AG09309 (cell line): ENCODE results near the gene KRT15.

Experiments used
- DNase-seq: peaks from one replicate; pipeline ENCODE4 v3.0.0-alpha.2; 2010; ENCODE audit warnings: low read depth
- H3K4me3 ChIP-seq: 2 replicates; pipeline ENCODE4 v1.5.1; 2011; ENCODE audit warnings: mild to moderate bottlenecking, low read depth, low read length, moderate library complexity; ENCODE audit not compliant: control insufficient read depth
- TF ChIP-seq, protein P1 (sequence below): IDR thresholded peaks from 2 replicates; pipeline ENCODE4 v1.5.1; 2011; ENCODE audit warnings: mild to moderate bottlenecking, low read depth, low read length, inconsistent platforms; ENCODE audit not compliant: insufficient read depth, control insufficient read depth; ENCODE audit errors: missing control alignments

KRT15 gene

GRCh38 chr17:41505809-41506767, 12.6 kb downstream of the KRT15 start:
- no peak for DNase-seq
- TF ChIP-seq, protein P1, sequence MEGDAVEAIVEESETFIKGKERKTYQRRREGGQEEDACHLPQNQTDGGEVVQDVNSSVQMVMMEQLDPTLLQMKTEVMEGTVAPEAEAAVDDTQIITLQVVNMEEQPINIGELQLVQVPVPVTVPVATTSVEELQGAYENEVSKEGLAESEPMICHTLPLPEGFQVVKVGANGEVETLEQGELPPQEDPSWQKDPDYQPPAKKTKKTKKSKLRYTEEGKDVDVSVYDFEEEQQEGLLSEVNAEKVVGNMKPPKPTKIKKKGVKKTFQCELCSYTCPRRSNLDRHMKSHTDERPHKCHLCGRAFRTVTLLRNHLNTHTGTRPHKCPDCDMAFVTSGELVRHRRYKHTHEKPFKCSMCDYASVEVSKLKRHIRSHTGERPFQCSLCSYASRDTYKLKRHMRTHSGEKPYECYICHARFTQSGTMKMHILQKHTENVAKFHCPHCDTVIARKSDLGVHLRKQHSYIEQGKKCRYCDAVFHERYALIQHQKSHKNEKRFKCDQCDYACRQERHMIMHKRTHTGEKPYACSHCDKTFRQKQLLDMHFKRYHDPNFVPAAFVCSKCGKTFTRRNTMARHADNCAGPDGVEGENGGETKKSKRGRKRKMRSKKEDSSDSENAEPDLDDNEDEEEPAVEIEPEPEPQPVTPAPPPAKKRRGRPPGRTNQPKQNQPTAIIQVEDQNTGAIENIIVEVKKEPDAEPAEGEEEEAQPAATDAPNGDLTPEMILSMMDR = no peak
- no peak overlapping the region for H3K4me3 ChIP-seq

DNA sequence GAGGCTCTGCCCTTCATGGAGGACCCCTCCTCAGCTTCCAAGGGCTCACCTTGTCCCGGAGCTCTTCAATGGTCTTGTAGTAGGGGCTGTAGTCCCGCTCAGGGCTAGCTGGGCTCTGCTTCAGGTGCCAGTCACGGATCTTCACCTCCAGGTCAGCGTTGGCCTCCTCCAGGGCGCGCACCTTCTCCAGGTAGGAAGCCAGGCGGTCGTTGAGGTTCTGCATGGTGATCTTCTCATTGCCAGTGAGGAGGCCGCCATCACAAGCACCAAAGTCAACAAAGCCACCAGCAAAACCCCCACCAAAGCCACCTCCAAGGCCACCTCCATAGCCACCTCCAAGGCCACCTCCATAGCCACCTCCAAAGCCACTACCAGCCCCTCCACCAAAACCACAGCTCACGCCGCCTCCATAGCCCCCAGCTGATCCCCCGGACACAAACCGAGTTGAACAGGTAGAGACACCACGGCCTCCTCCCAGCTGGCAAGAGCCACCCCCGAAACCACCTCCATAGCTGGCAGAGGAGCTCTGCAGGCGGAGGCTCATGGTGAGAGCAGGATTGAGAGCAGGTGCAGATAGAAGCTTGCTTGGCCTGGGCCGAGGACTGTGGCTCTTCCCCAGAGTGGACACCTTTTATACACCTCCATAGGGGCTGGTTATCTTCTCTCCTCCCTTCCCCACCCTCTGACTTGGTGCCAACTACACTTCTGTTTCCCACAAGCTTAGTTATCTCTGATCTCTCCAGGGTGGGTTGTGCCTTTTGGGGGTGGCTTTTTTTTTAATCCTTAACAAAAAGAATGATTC, 13.5 kb downstream of the KRT15 start, which contains the start of gene KRT13:
TSS of gene KRT13 (minus strand) at position 606 of the 802 bp plus-strand sequence. CDS start at position 544, 62 bp downstream.
- no peak within 1 kb of the TSS for H3K4me3 ChIP-seq
- DNase-seq = no peak
- TF ChIP-seq, protein P1 = no peak

DNA sequence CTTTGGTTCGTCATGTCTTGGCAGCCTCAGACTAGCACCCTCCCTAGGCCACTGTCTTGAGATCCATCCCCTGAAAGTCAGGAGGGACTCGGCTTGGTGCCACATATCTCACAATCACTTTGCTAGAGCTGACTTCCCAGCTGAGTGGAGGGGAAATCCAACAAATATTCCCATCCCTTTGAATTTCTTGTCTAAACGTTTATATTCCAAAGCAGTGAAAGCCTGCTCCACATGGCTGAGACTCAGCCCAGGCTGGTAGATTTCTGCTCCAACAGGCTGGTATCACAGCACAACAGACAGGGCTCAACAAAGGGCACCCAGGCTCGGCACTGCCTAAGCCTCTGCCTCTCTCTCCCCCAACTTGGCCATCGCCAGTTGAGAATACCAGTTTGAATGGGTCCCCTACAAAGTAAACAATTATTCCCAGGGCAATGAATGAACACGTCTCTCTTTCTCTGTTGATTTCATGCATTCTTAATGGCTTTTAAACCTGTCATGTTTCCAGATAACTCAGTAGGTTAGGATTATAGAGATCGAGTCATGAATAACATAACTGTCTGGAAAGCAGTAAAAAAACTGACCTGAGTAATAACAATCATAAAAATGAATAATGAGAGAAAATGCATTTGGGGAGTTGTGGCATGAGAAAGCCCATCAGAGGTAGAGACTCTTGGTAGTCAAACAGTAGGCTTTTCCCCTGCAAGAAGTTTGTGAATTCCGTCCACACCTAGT, 14.3 kb downstream of the KRT15 start:
- TF ChIP-seq, protein P1 = no peak
- no peak for DNase-seq
- H3K4me3 ChIP-seq = no peak overlapping the region

DNA sequence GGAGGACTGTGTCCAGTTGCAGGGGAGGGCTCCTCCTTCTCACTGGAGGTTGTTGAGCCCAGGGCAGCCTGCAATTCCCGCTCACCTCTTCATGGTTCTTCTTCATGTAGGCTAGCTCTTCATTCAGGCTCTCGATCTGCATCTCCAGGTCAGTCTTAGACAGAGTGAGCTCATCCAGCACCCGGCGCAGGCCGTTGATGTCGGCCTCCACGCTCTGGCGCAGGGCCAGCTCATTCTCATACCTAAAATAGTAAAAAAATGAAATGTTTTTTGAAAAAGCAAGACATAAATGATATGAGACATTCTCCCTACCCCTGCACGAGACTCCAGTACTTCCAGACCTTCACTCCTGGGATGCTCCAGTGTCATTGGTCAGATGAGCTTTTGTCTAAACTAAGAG, 15.5 kb downstream of the KRT15 start:
- TF ChIP-seq, protein P1 = no peak

DNA sequence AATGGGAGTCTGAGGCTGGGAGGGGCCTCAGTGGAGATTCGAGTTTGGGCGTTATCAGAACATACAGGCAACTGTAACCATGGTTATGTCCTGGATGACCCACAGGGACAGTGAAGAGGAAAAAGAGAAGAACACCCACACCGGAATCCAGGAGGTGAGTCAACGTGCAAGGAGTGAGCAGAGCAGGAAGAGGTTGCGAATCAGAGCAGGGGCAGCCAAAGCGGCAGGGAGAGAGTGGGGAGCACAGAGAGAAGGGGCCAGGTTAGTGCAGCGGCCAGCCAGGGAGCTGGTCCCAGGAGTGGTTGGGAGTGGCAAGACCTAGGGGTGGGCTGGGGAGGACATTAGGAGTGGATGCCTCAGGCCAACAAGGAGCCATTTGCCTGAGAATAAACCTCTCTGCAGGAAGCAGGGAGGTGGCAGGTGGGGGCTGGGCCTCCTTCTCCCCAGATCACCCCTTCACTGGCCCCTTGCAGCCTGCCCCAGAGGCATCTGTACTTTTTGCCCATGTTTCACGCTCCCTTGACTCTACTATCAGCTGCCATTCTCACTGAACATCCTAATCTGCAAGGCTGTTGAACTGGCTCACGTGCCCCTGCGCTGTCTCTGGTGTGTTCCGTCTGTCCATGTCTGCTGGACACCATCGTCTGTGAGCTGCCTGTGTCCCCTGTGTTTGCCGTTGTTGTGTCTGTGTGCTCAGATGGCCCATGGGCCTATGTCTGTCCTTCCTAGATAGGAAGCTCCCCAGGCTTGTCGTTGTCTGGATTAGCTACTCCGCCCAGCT, 18.4 kb downstream of the KRT15 start:
- no peak overlapping the region for H3K4me3 ChIP-seq
- DNase-seq = no peak
- TF ChIP-seq, protein P1 = no peak

More for the DNA sequence above, 15.5 kb downstream of the KRT15 start:
- no peak for DNase-seq
- no peak overlapping the region for H3K4me3 ChIP-seq

DNA sequence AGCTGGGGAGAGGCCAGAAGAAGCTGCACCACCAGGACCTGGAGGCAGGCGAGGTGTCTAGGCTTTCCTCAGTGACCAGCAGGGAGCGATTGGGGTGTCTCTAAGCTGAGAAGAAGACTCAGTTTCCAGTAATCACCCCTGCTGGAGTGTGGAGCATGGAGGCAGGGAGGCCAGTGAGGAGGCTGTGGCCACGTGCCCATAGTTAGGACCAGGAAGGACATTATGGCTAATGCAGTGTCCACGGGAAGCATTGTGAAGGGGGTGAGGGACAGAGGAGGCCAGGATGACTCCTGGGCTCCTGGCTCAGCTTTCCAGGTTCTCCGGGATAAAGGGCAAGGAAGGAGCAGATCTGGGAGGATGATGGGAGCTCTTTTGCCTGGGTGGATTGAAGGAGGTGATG, 19.0 kb downstream of the KRT15 start:
- no peak overlapping the region for H3K4me3 ChIP-seq

More for the DNA sequence above, 19.0 kb downstream of the KRT15 start:
- TF ChIP-seq, protein P1 = no peak
- no peak for DNase-seq
